OCI-LY3 (cell line): Measurements from ENCODE around the gene CDK4.

ENCODE experiments used
- H2AFZ ChIP-seq: fragments of 200-600, 300-600 bp; shearing (Covaris generic); 2 replicates; pipeline ENCODE4 v1.6.0; 2014; ENCODE audit warnings: antibody characterized with exemption, low read depth, low read length
- H3K27ac ChIP-seq: fragments of 200-600, 300-600 bp; sonication (generic); 2 replicates; pipeline ENCODE4 v1.5.1; 2014; ENCODE audit warnings: mild to moderate bottlenecking, low read length, moderate library complexity, mixed read lengths
- H3K27me3 ChIP-seq: fragments of 200-600, 300-600 bp; sonication (generic); 2 replicates; pipeline ENCODE4 v1.6.1; 2014; ENCODE audit warnings: low read depth, low read length, mixed read lengths
- H3K36me3 ChIP-seq: fragments of 200-600, 300-600 bp; sonication (generic); replicated peaks from 2 replicates; pipeline ENCODE3; 2014; ENCODE audit warnings: low read depth, low read length, mixed read lengths
- H3K4me1 ChIP-seq: fragments of 300-600, 200-600 bp; sonication (generic); 2 replicates; pipeline ENCODE4 v1.6.1; 2014; ENCODE audit warnings: low read length, mixed read lengths
- H3K4me2 ChIP-seq: fragments of 200-600, 300-600 bp; sonication (generic); 2 replicates; pipeline ENCODE4 v1.6.1; 2014; ENCODE audit warnings: low read length, mixed read lengths
- H3K4me3 ChIP-seq: fragments of 300-600, 200-600 bp; sonication (generic); 2 replicates; pipeline ENCODE4 v1.5.1; 2014; ENCODE audit warnings: antibody characterized with exemption, mild to moderate bottlenecking, low read length, moderate library complexity
- H3K79me2 ChIP-seq: fragments of 300-600, 200-600 bp; shearing (Covaris generic); 2 replicates; pipeline ENCODE4 v1.6.1; 2014; ENCODE audit warnings: mild to moderate bottlenecking, low read length, mixed read lengths
- H3K9ac ChIP-seq: fragments of 300-600, 200-600 bp; shearing (Covaris generic); 2 replicates; pipeline ENCODE4 v1.6.0; 2014; ENCODE audit warnings: mild to moderate bottlenecking, low read length, moderate library complexity
- H3K9me3 ChIP-seq: fragments of 200-600, 300-600 bp; shearing (Covaris generic); 2 replicates; pipeline ENCODE4 v1.6.1; 2014; ENCODE audit warnings: low read length, mixed read lengths; ENCODE audit not compliant: insufficient read depth
- H4K20me1 ChIP-seq: fragments of 200-600, 300-600 bp; sonication (generic); 2 replicates; pipeline ENCODE4 v1.6.1; 2016; ENCODE audit warnings: low read length, mixed read lengths; ENCODE audit not compliant: insufficient read depth
- CTCF ChIP-seq: fragments of 200-600, 300-600 bp; sonication (generic); IDR thresholded peaks from 2 replicates; pipeline ENCODE4 v1.5.1; 2014; ENCODE audit warnings: antibody characterized with exemption, low read length, low read depth
- EZH2phosphoT487 ChIP-seq: fragments of 200-600 bp; shearing (Covaris generic); IDR thresholded peaks from 2 replicates; pipeline ENCODE4 v1.6.1; 2018; ENCODE audit warnings: antibody characterized with exemption, mixed run types, low read depth

CDK4 gene

GRCh38 chr12:57756406-57757341 lies 4.6 kb upstream of the CDK4 start:
- Histone ChIP-seq H3K4me2 (peak overlapping the region; percentile 99), H3K36me3 (peaks cover 40% of the 10 kb centered on the region), H3K27me3 (no peaks in the 10 kb centered on the region), H4K20me1 (peaks cover 25% of the 10 kb centered on the region), H3K4me1 (peaks cover 25% of the 10 kb centered on the region), H3K79me2 (peaks cover 48% of the 10 kb centered on the region), H3K9ac (peak overlapping the region; percentile 94), H3K27ac (peak overlapping the region; percentile 92), H2AFZ (no peak overlapping the region), H3K4me3 (peak overlapping the region; percentile 82), H3K9me3 (no peaks in the 10 kb centered on the region)
- TF ChIP-seq CTCF (peak; percentile 76), EZH2phosphoT487 (no peak)

DNA sequence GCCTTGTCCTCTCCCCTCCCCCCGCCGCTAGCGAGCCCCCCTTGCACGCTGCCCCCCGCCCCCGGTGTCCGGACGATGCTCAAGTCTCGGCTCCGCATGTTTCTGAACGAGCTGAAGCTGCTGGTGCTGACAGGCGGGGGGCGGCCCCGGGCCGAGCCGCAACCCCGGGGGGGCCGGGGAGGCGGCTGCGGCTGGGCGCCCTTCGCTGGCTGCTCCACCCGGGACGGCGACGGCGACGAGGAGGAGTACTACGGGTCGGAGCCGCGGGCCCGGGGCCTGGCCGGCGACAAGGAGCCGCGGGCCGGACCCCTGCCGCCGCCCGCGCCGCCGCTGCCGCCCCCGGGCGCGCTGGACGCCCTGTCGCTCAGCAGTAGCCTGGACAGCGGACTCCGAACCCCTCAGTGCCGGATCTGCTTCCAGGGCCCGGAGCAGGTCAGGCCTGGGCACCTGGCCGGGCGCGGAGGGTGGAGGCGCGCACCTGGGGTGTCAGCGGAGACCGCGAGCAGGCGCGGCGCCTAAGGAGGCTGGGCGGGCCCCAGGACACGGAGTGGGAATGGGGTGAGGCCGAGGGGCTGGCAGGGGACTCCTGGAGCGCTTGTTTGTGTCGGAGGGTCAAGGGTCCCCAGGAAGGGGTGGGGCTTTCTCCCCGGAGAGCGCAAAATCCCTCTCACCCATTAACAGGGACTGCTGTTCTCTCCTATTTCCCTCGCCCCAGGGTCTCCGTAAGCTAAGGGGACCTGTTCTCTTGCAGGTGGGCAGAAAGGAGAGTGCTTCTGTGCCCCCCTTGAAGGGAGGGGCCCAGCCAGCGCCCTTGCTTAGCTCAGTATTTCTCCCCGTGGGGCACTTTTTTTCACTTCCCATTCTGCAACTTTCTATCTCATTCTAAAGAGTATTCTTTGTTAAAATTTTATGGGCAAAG lies 3.6 kb upstream of the CDK4 start:
- Histone ChIP-seq H3K4me3 (peak overlapping the region; percentile 82), H3K79me2 (peaks cover 57% of the 10 kb centered on the region), H2AFZ (no peak overlapping the region), H3K4me2 (peak overlapping the region; percentile 99), H3K4me1 (peaks cover 30% of the 10 kb centered on the region), H3K9me3 (no peaks in the 10 kb centered on the region), H3K27me3 (no peaks in the 10 kb centered on the region), H3K9ac (peak overlapping the region; percentile 94), H4K20me1 (peaks cover 19% of the 10 kb centered on the region), H3K36me3 (peaks cover 41% of the 10 kb centered on the region), H3K27ac (peak overlapping the region; percentile 92)
- TF ChIP-seq CTCF = no peak
- no peak for TF ChIP-seq EZH2phosphoT487

DNA sequence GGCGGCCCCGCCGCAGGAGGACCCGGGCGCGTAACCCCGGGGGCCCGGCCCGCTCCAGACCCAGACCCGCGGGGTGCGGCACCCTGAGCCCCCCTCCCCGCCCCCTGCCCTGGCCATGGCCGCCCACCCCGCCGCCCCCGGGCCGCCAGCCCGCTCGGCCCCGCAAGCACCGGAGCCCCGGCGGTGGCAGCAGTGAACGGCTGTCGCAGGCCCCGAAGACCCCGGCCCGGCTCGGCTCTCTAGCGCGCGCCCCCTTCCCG lies 3.0 kb upstream of the CDK4 start:
- H3K4me1 ChIP-seq = peaks cover 32% of the 10 kb centered on the region
- H3K36me3 ChIP-seq = peaks cover 42% of the 10 kb centered on the region
- TF ChIP-seq CTCF (no peak), EZH2phosphoT487 (no peak)
- H3K9me3 ChIP-seq = no peaks in the 10 kb centered on the region
- H4K20me1 ChIP-seq = peaks cover 13% of the 10 kb centered on the region
- peak overlapping the region; percentile 94 for H3K9ac ChIP-seq
- H3K79me2 ChIP-seq = peaks cover 62% of the 10 kb centered on the region
- H3K4me3 ChIP-seq = peak overlapping the region; percentile 82
- peak overlapping the region; percentile 99 for H3K4me2 ChIP-seq
- no peaks in the 10 kb centered on the region for H3K27me3 ChIP-seq
- peak overlapping the region; percentile 92; the same call in 1 of the 2 replicates for H3K27ac ChIP-seq
- H2AFZ ChIP-seq = no peak overlapping the region
